Measurements from ENCODE around the gene DTX3.
A peak's percentile ranks its signal among the peaks of the same experiment; 100 is the strongest.
"Not testable (repeated sequence)": the region's sequence is repeated elsewhere in the genome, so short reads cannot be mapped to it uniquely, and the experiment has no call there.

DTX3 gene

DNA sequence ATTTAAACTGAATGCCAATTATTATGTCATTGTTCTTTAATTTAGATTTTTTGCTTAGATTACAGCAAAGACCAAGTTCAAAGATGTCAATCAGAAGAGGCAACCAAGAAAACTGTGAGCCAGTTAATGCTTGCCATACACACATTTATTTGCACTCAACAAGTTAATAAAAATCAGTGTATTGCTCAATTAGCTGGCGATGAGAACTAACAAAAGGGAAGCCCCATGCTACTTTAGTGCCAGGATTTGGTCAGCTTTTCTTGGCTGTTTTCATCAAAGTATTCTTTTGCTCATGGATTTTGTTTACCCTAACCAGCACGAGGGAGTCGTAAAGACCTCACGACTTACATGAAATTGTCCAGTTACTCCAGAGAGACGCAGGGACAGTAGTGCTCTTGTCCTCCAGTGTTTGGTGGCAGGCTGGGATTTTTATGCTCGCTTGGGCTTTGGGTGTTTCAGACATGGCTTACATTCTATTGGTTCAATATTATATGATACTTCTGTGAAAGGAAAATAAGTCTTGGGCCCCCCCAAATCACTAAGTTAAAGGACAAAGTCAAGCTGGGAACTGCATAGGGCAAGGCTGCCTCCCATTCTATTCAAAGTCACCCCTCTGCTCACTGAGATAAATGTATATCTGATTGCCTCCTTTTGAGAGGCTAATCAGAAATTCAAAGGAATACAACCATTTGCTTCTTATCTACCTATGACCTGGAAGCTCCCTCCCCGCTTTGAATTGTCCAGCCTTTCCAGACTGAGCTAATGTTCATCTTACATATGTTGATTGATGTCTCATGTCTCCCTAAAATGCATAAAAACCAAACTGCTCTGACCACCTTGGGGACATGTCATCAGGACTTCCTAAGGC, 35.8 kb downstream of the DTX3 start:
- TF ChIP-seq, protein P1, sequence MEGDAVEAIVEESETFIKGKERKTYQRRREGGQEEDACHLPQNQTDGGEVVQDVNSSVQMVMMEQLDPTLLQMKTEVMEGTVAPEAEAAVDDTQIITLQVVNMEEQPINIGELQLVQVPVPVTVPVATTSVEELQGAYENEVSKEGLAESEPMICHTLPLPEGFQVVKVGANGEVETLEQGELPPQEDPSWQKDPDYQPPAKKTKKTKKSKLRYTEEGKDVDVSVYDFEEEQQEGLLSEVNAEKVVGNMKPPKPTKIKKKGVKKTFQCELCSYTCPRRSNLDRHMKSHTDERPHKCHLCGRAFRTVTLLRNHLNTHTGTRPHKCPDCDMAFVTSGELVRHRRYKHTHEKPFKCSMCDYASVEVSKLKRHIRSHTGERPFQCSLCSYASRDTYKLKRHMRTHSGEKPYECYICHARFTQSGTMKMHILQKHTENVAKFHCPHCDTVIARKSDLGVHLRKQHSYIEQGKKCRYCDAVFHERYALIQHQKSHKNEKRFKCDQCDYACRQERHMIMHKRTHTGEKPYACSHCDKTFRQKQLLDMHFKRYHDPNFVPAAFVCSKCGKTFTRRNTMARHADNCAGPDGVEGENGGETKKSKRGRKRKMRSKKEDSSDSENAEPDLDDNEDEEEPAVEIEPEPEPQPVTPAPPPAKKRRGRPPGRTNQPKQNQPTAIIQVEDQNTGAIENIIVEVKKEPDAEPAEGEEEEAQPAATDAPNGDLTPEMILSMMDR (IDR thresholded peaks at IDR 0.05) = no peak
- Histone ChIP-seq H3K4me3 (no peak overlapping the region), H3K27ac (no peak overlapping the region)
- peak; percentile 17 for DNase-seq (ENCODE audit: low spot score)

DNA sequence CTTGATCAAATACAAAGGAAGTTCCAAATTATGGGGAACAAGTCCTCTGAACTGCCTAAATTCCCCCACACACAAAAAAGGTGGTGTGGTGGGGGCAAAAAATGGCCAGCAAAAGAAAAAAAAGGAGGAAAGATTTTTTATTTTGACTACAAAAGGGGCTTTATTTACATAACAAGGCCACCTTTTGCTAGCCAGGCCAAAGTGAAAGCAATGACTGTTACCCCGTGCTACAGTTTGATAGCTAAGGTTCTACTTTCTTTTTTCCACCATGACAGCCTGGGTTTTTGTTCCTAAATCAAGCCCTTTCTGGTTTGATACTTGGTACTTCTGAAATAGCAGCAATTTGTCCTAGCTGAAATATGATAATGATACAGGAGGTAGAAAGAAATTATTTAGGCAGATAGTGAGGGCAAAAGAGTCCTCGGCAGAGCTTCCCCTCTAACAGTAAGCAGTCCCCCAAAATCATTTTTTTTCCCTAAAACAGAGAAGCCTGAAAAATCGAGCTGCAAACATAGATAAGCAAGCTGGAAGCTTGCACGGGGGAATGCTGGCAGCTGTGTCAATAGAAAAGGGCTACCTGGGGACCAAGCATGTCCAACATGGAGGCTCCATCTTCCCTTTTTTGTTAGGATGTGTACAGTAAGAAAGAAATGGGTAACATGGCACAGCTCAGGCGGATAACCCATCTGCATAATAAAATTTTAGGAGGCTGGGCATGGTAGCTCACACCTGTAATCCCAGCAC, 37.2 kb downstream of the DTX3 start:
- no peak overlapping the region for H3K4me3 ChIP-seq
- H3K27ac ChIP-seq = no peak overlapping the region
- peak; percentile 38 for DNase-seq (ENCODE audit: low spot score)
- TF ChIP-seq, protein P1 (IDR thresholded peaks at IDR 0.05) = no peak

DNA sequence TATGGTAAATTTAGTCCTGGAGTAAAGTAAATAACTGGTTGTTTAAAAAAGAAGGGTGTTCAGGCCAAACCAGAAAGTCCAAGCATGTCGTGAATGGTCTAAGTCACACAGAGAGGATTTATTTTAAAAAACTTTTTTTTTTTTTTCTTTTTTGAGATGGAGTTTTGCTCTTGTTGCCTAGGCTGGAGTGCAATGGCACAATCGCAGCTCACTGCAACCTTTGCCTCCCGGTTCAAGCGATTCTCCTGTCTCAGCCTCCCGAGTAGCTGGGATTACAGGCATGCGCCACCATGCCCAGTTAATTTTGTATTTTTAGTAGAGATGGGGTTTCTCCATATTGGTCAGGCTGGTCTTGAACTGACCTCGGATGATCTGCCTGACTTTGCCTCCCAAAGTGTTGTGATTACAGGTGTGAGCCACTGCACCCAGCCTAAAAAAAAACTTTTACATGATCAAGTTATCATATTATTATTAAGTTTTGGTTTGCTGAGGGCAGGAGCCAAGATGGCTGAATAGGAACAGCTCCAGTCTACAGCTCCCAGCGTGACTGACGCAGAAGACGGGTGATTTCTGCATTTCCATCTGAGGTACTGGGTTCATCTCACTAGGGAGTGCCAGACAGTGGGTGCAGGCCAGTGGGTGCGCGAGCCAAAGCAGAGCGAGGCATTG, 41.5 kb downstream of the DTX3 start:
- DNase-seq (ENCODE audit: low spot score); H3K4me3 ChIP-seq; H3K27ac ChIP-seq: not testable (repeated sequence)

DNA sequence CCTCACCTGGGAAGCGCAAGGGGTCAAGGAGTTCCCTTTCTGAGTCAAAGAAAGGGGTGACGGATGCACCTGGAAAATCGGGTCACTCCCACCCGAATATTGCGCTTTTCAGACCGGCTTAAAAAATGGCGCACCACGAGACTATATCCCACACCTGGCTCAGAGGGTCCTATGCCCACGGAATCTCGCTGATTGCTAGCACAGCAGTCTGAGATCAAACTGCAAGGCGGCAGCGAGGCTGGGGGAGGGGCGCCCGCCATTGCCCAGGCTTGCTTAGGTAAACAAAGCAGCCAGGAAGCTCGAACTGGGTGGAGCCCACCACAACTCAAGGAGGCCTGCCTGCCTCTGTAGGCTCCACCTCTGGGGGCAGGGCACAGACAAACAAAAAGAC, 42.0 kb downstream of the DTX3 start:
- not testable (repeated sequence) for H3K27ac ChIP-seq; H3K4me3 ChIP-seq; DNase-seq (ENCODE audit: low spot score)

DNA sequence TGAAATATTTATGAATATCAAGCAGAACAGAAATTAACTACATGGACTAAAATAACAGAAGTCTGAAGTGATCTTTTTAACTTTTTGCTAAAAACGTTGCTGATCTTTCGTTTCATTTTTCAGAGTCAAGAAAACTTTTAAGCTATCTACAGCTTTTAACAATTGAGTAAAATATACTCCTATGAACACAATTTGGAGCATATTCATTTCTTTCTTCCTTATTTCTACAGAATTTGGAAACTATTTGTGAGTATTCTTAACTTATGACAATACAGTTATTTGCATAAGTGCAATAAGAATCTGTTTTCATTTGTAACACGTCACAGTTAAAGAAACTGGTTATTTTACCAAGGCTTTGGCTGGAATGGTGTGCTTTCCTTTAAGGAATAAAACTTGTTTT, 49.4 kb downstream of the DTX3 start:
- no peak overlapping the region for H3K27ac ChIP-seq
- no peak overlapping the region for H3K4me3 ChIP-seq
- TF ChIP-seq, protein P1 (IDR thresholded peaks at IDR 0.05) = no peak
- DNase-seq (ENCODE audit: low spot score) = no peak

DNA sequence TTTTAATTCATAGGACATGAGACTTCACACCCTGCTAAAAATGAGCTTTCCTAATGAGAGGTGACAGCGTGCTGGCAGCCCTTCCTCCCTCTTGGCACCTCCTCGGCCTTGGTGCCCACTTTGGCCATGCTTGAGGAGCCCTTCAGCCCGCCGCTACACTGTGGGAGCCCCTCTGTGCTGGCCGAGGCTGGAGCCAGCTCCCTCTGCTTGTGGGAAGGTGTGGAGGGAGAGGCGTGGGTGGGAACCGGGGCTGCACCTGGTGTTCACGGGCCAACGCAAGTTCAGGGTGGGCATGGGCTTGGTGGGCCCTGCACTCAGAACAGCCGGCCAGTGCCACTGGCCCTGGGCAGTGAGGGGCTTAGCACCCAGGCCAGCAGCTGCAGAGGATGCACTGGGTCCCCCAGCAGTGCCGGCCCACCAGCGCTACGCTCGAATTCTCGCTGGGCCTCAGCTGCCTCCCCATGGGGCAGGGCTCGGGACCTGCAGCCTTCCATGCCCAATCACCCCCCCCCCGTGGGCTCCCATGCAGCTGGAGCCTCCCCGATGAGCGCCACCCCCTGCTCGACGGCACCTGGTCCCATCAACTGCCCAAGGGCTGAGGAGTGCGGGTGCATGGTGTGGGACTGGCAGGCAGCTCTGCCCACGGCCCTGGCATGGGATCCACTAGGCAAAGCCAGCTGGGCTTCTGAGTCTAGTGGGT, 51.1 kb downstream of the DTX3 start:
- TF ChIP-seq, protein P1 (IDR thresholded peaks at IDR 0.05) = no peak
- DNase-seq (ENCODE audit: low spot score) = no peak
- no peak overlapping the region for H3K27ac ChIP-seq
- no peak overlapping the region for H3K4me3 ChIP-seq

DNA sequence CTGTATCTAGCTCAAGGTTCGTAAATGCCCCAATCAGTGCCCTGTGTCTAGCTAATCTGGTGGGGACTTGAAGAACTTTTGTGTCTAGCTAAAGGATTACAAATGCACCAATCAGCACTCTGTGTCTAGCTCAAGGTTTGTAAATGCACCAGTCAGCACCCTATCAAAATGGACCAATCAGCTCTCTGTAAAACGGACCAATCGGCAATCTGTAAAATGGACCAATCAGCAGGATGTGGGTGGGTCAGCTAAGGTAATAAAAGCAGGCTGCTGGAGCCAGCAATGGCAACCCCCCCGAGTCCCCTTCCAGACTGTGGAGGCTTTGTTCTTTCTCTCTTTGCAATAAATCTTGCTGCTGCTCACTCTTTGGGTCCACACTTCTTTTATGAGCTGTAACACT, 51.8 kb downstream of the DTX3 start:
- not testable (repeated sequence) for H3K27ac ChIP-seq; H3K4me3 ChIP-seq; DNase-seq (ENCODE audit: low spot score)

DNA sequence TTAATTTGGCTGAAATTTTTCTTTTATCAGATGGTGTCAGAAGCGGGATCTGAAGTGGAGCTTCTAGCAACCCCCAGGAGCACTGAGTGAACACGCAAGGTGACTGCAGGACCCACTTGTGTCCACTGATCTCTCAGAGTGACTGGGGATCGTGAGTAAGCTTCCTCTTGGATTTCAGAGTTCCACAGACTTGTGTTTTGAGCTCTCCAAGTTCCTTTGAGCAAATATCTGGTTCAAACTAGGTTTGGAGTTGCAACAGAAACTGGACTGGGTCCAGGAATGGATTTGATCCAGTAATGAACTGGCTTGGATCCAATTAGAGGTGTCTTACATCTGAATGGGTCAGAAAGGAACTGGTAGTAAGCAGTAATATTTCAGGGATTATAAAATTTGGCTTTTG, 53.1 kb downstream of the DTX3 start:
- DNase-seq (ENCODE audit: low spot score) = no peak
- Histone ChIP-seq H3K27ac (no peak overlapping the region), H3K4me3 (no peak overlapping the region)
- TF ChIP-seq, protein P1 (IDR thresholded peaks at IDR 0.05) = no peak
